H1 (cell line): ENCODE data around the gene STAMBP. TPM values are rescaled to one million over a fixed set of nuclear protein-coding genes. Genes with fewer than 3 reads are reported as not detected.

Source experiments
- CTCF ChIA-PET: fragments of 300-600 bp; sonication (Branson Sonifier 250); formaldehyde crosslinking; loops from one replicate; lab custom pipeline; 2021; ENCODE audit not compliant: partially characterized antibody; lab: Charles Lee
- POLR2A ChIA-PET: fragments of 300-600 bp; sonication (Branson Sonifier 250); formaldehyde crosslinking; loops from one replicate; lab custom pipeline; 2021; ENCODE audit warnings: inconsistent platforms; ENCODE audit not compliant: partially characterized antibody; lab: Charles Lee
- DNase-seq, 2 experiments: peaks; one replicate each; pipeline versions ENCODE4 v3.0.0 to v3.0.0-alpha.2; 2010 to 2022; ENCODE audit warnings: low spot score in 2 of 2, low read depth in 1 of 2, mixed read lengths in 1 of 2
- FAIRE-seq: peaks from 2 replicates; lab custom pipeline; 2011; peaks lifted over from hg19 to GRCh38; lab: Jason Lieb, UNC
- H2AFZ ChIP-seq: 2 replicates; pipeline ENCODE4 v1.8.1; 2012; ENCODE audit warnings: low read length, inconsistent platforms
- H2AK5ac ChIP-seq: 2 replicates; pipeline ENCODE4 v1.6.1; 2013; ENCODE audit warnings: low read depth, low read length
- H2BK120ac ChIP-seq: replicated peaks from 2 replicates; pipeline ENCODE3; 2013; ENCODE audit warnings: low read depth, low read length, inconsistent platforms
- H2BK12ac ChIP-seq: 2 replicates; pipeline ENCODE4 v1.6.1; 2013; ENCODE audit warnings: low read depth, low read length
- H2BK15ac ChIP-seq: 2 replicates; pipeline ENCODE4 v1.6.1; 2013; ENCODE audit warnings: low read length
- H2BK20ac ChIP-seq: 2 replicates; pipeline ENCODE4 v1.6.1; 2013; ENCODE audit warnings: low read length
- H2BK5ac ChIP-seq: 2 replicates; pipeline ENCODE4 v1.6.1; 2013; ENCODE audit warnings: low read depth, low read length
- H3K14ac ChIP-seq: 2 replicates; pipeline ENCODE4 v1.6.1; 2013; ENCODE audit warnings: inconsistent platforms; ENCODE audit not compliant: insufficient read length
- H3K18ac ChIP-seq: 2 replicates; pipeline ENCODE4 v1.6.1; 2013; ENCODE audit warnings: low read length; ENCODE audit errors: extremely low read depth
- H3K23ac ChIP-seq: 2 replicates; pipeline ENCODE4 v1.6.1; 2013; ENCODE audit warnings: inconsistent platforms; ENCODE audit not compliant: insufficient read length
- H3K23me2 ChIP-seq: 2 replicates; pipeline ENCODE4 v1.6.1; 2013; ENCODE audit warnings: low read depth, low read length
- H3K27ac ChIP-seq: 2 replicates; pipeline ENCODE4 v1.6.1; 2011; ENCODE audit warnings: low read depth, low read length, inconsistent platforms
- H3K27me3 ChIP-seq, 4 experiments: replicated peaks in 1 of 4; 1 replicate in 1 of 4; 2 replicates in 3 of 4; pipeline versions ENCODE4 v1.6.1 to v1.8.1; 2011 to 2013; ENCODE audit warnings: low read length in 3 of 4, mild to moderate bottlenecking in 3 of 4, inconsistent platforms in 2 of 4, mixed read lengths in 2 of 4, moderate library complexity in 1 of 4; ENCODE audit not compliant: control insufficient read depth in 3 of 4, insufficient read depth in 3 of 4; ENCODE audit errors: extremely low read depth in 1 of 4
- H3K36me3 ChIP-seq, 4 experiments: 2 replicates each; pipeline versions ENCODE4 v1.6.1 to v1.8.1; 2011 to 2013; ENCODE audit warnings: mild to moderate bottlenecking in 4 of 4, low read length in 3 of 4, moderate library complexity in 2 of 4, control low read depth in 1 of 4, inconsistent platforms in 1 of 4; ENCODE audit not compliant: insufficient read depth in 4 of 4, control insufficient read depth in 2 of 4
- H3K4ac ChIP-seq: replicated peaks from 2 replicates; pipeline ENCODE3; 2013; ENCODE audit warnings: low read length, low read depth, mixed read lengths, inconsistent platforms; ENCODE audit not compliant: insufficient read length
- H3K4me1 ChIP-seq, 4 experiments: replicated peaks in 1 of 4; 1 replicate in 1 of 4; 2 replicates in 3 of 4; pipeline versions ENCODE4 v1.6.1 to v1.8.1; 2011 to 2013; ENCODE audit warnings: low read length in 3 of 4, inconsistent platforms in 2 of 4, mixed read lengths in 1 of 4; ENCODE audit not compliant: insufficient read depth in 4 of 4, control insufficient read depth in 3 of 4
- H3K4me2 ChIP-seq, 2 experiments: 2 replicates each; pipeline versions ENCODE4 v1.6.1 to v1.8.1; 2011 to 2013; ENCODE audit warnings: low read depth in 2 of 2, low read length in 2 of 2, control low read depth in 1 of 2, inconsistent platforms in 1 of 2, mild to moderate bottlenecking in 1 of 2; ENCODE audit not compliant: insufficient read depth in 1 of 2
- H3K4me3 ChIP-seq, 4 experiments: fragments of 200-600, 300-600 bp in 1 of 4; sonication (generic), shearing (Covaris generic), sonication (Bioruptor Twin) in 1 of 4; 2 replicates each; pipeline versions ENCODE4 v1.5.1 to v1.8.1; 2011 to 2016; ENCODE audit warnings: low read length in 4 of 4, low read depth in 3 of 4, control low read depth in 2 of 4, inconsistent platforms in 2 of 4, mild to moderate bottlenecking in 2 of 4, mixed read lengths in 1 of 4, moderate library complexity in 1 of 4; ENCODE audit not compliant: insufficient read depth in 2 of 4; ENCODE audit errors: extremely low read depth in 1 of 4
- H3K56ac ChIP-seq: replicated peaks from 2 replicates; pipeline ENCODE3; 2013; ENCODE audit warnings: low read depth, mild to moderate bottlenecking, mixed read lengths, low read length, inconsistent platforms; ENCODE audit not compliant: insufficient read length
- H3K79me1 ChIP-seq: 2 replicates; pipeline ENCODE4 v1.6.1; 2013; ENCODE audit warnings: low read depth, low read length, control low read depth
- H3K79me2 ChIP-seq, 2 experiments: 2 replicates each; pipeline versions ENCODE4 v1.6.1 to v1.8.1; 2012 to 2013; ENCODE audit warnings: low read length in 2 of 2, mild to moderate bottlenecking in 2 of 2, inconsistent platforms in 1 of 2; ENCODE audit not compliant: insufficient read depth in 2 of 2, control insufficient read depth in 1 of 2
- H3K9ac ChIP-seq, 4 experiments: replicated peaks in 1 of 4; 1 replicate in 1 of 4; 2 replicates in 3 of 4; pipeline versions ENCODE4 v1.6.1 to v1.8.1; 2011 to 2013; ENCODE audit warnings: low read depth in 3 of 4, low read length in 3 of 4, control low read depth in 2 of 4, mild to moderate bottlenecking in 2 of 4, moderate library complexity in 2 of 4, inconsistent platforms in 1 of 4; ENCODE audit errors: extremely low read depth in 1 of 4
- H3K9me3 ChIP-seq, 2 experiments: 2 replicates each; pipeline versions ENCODE4 v1.6.1 to v1.8.1; 2012 to 2013; ENCODE audit warnings: mild to moderate bottlenecking in 2 of 2, moderate library complexity in 2 of 2, control low read depth in 1 of 2, inconsistent platforms in 1 of 2, low read depth in 1 of 2, low read length in 1 of 2, mixed read lengths in 1 of 2; ENCODE audit not compliant: insufficient read depth in 2 of 2
- H4K20me1 ChIP-seq, 2 experiments: replicated peaks in 1 of 2; 2 replicates each; pipeline versions ENCODE3 to v1.8.1; 2011 to 2013; ENCODE audit warnings: inconsistent platforms in 2 of 2, low read length in 2 of 2, mild to moderate bottlenecking in 1 of 2; ENCODE audit not compliant: insufficient read depth in 2 of 2, control insufficient read depth in 1 of 2
- H4K5ac ChIP-seq: 2 replicates; pipeline ENCODE4 v1.6.1; 2013; ENCODE audit warnings: low read length, low read depth, mixed read lengths, inconsistent platforms; ENCODE audit not compliant: insufficient read length
- H4K8ac ChIP-seq: 2 replicates; pipeline ENCODE4 v1.8.0; 2013; ENCODE audit warnings: mild to moderate bottlenecking, moderate library complexity, low read length, inconsistent platforms; ENCODE audit not compliant: insufficient read depth; ENCODE audit errors: extremely low read depth
- H4K91ac ChIP-seq: replicated peaks from 2 replicates; pipeline ENCODE3; 2013; ENCODE audit warnings: low read length, mixed read lengths, inconsistent platforms; ENCODE audit not compliant: insufficient read length
- CHD1 ChIP-seq: IDR thresholded peaks from 2 replicates; pipeline ENCODE4 v1.6.1; 2012; ENCODE audit warnings: low read depth, low read length, improper control_type of control experiment
- HDAC2 ChIP-seq, 2 experiments: fragments of 300-600 bp in 1 of 2; sonication (generic) in 1 of 2; IDR thresholded peaks; 2 replicates each; pipeline ENCODE4 v1.6.1; 2011 to 2012; ENCODE audit warnings: low read depth in 2 of 2, low read length in 2 of 2, mild to moderate bottlenecking in 2 of 2, moderate library complexity in 2 of 2, borderline replicate concordance in 1 of 2, inconsistent platforms in 1 of 2
- HDAC6 ChIP-seq: IDR thresholded peaks from one replicate; pipeline ENCODE4 v1.7.1; 2012; ENCODE audit warnings: low read depth, mild to moderate bottlenecking, inconsistent platforms, low read length, moderate library complexity
- KDM4A ChIP-seq: IDR thresholded peaks from one replicate; pipeline ENCODE4 v1.7.1; 2012; ENCODE audit warnings: low read depth, mild to moderate bottlenecking, moderate library complexity, low read length, inconsistent platforms; ENCODE audit not compliant: severe bottlenecking
- NANOG ChIP-seq: IDR thresholded peaks from 2 replicates; pipeline ENCODE4 v1.6.1; 2011; ENCODE audit warnings: low read length, low read depth, mild to moderate bottlenecking, inconsistent platforms; ENCODE audit not compliant: insufficient read depth, poor library complexity, severe bottlenecking
- RFX5 ChIP-seq: IDR thresholded peaks from 2 replicates; pipeline ENCODE4 v1.6.1; 2011; ENCODE audit warnings: low read depth, low read length, improper control_type of control experiment, borderline replicate concordance
- SIX5 ChIP-seq: IDR thresholded peaks from 2 replicates; pipeline ENCODE4 v1.6.1; 2011; ENCODE audit warnings: mild to moderate bottlenecking, low read depth, low read length
- SRF ChIP-seq: IDR thresholded peaks from 2 replicates; pipeline ENCODE4 v1.6.1; 2011; ENCODE audit warnings: mild to moderate bottlenecking, low read depth, low read length, moderate library complexity
- WGBS, 2 experiments: shearing (Covaris generic) in 1 of 2; methylation state at CpG; one replicate each; pipeline versions ENCODE4 v1.1.6 to v1.1.7; 2013 to 2015; ENCODE audit warnings: low lambda C conversion rate in 2 of 2, mixed read lengths in 2 of 2, inconsistent platforms in 1 of 2, low coverage in 1 of 2, missing lambda C conversion rate in 1 of 2; ENCODE audit not compliant: insufficient replicate concordance in 2 of 2, insufficient coverage in 1 of 2, insufficient read length in 1 of 2; ENCODE audit errors: extremely low coverage in 1 of 2, missing lambda C conversion rate in 1 of 2; 5-methylcytosine and 5-hydroxymethylcytosine counted together
- polyA plus RNA-seq, 7 experiments: library from polyadenylated mRNA; depleted of rRNA in 3 of 7; stranded (reverse) in 5 of 7; unstranded in 2 of 7; fragments of >200 nt in 5 of 7; fragments of 200-250 nt in 2 of 7; gene quantifications; 1 replicate in 5 of 7; 2 replicates in 1 of 7; 4 replicates in 1 of 7; pipeline versions ENCODE4 v1.2.1 to v1.2.3, GENCODE V29; 2011 to 2013; ENCODE audit warnings: missing spikeins in 2 of 7, mixed read lengths in 2 of 7
- total RNA-seq: library from RNA; stranded (reverse); fragmentation: NEBNext Ultra II Directional; extraction: Animal tissue kit (Norgen Biotek cat#: 25700); gene quantifications from 2 replicates; pipeline ENCODE4 v1.2.1, GENCODE V29; 2021

STAMBP gene
- total and polyA plus RNA-seq, 2 of the 8 experiments (the other 6 are each of a cell fraction or from before 2014, with no cell fraction given), result 35.8 to 49.7 TPM

DNA sequence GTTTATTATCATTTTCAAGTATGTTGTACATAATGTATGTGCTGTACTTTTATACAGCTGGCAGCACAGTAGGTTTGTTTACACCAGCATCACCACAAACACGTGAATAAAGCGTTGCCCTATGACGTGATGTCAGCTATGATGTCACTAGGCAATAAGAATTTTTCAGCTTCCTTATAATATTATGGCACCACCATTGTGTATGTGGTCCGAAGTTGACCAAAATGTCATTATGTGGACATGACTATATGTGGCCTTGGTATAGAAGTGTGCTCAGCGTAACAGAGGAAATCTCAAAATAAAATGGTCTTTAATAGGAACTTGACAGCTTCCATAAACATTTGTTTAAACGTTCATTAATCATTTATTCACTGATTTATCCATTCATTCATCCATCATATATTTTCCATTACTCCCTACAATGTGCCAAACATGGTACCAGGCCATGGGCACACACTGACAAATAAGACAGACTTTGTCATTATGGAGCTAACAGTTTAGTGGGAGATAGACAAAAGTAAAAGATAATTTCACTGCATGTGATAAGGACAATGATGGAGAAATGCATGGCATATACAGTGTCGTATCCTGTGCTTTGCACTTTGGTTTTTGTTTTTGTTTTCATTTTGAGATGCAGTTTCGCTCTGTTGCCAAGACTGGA, 82.9 kb downstream of the STAMBP start:
- H3K27me3 ChIP-seq, result no peaks in the 10 kb centered on the region
- no peak overlapping the region for H4K5ac ChIP-seq
- H2BK15ac ChIP-seq, result no peak overlapping the region
- no peak overlapping the region for H4K91ac ChIP-seq
- H3K4me2 ChIP-seq, result no peak overlapping the region
- FAIRE-seq (no peak), DNase-seq (no peak)
- H3K23ac ChIP-seq, result no peak overlapping the region
- no peak overlapping the region for H3K27ac ChIP-seq
- ChIA-PET CTCF (interaction anchor here (0.6 to 3.2 kb wide), 9 partner anchors 9 to 227 kb away, joined by 3 to 21 read pairs (median 3); no protein-coding TSS in a partner anchor), POLR2A (interaction anchor here (0.6 to 1.3 kb wide), 3 partner anchors 9 to 287 kb away, joined by 4 read pairs; partner anchors contain the start of gene MTHFD2)
- H3K56ac ChIP-seq, result no peak overlapping the region
- no peaks in the 10 kb centered on the region for H3K36me3 ChIP-seq
- H3K79me1 ChIP-seq, result no peaks in the 10 kb centered on the region
- H3K79me2 ChIP-seq, result no peaks in the 10 kb centered on the region
- no peak overlapping the region for H2BK5ac ChIP-seq
- H2BK12ac ChIP-seq, result no peak overlapping the region
- H2AFZ ChIP-seq, result no peak overlapping the region
- H2AK5ac ChIP-seq, result no peak overlapping the region
- H4K8ac ChIP-seq, result no peak overlapping the region
- no peak overlapping the region for H2BK120ac ChIP-seq
- H3K4ac ChIP-seq, result no peak overlapping the region
- H3K9me3 ChIP-seq, result no peaks in the 10 kb centered on the region
- H3K18ac ChIP-seq, result no peak overlapping the region
- H3K23me2 ChIP-seq, result no peaks in the 10 kb centered on the region
- no peaks in the 10 kb centered on the region for H4K20me1 ChIP-seq
- no peak overlapping the region for H3K14ac ChIP-seq
- no peak overlapping the region for H3K4me3 ChIP-seq
- WGBS, 2 experiments, result 92% methylated on average over 8 of the region's 8 CpGs; no CpG with 5 or more reads in 1 of the 2 experiments
- H3K9ac ChIP-seq, result no peak overlapping the region
- peaks cover 0 to 5% (median under 1%) of the 10 kb centered on the region in 4 experiments; a peak in 2 of 7 replicates for H3K4me1 ChIP-seq
- TF ChIP-seq NANOG (no peak), KDM4A (no peak), HDAC2 (IDR thresholded peaks at IDR 0.05; ENCODE audit: borderline replicate concordance in 1 of 2, low read depth in 2 of 2, low read length in 2 of 2) (no peak), SIX5 (no peak), HDAC6 (no peak), RFX5 (no peak), SRF (no peak), CHD1 (no peak)
- no peak overlapping the region for H2BK20ac ChIP-seq
